ENCODE results near the gene ZNF580. TPM values are rescaled to one million over a fixed set of nuclear protein-coding genes. Genes with fewer than 3 reads are reported as not detected.
A peak's percentile ranks its signal among the peaks of the same experiment; 100 is the strongest.

Gene ZNF580
- total and polyA plus RNA-seq, 2 of the 13 experiments (the other 11 are each of a cell fraction or from before 2014, with no cell fraction given) = 4.4 to 6.0 TPM

DNA sequence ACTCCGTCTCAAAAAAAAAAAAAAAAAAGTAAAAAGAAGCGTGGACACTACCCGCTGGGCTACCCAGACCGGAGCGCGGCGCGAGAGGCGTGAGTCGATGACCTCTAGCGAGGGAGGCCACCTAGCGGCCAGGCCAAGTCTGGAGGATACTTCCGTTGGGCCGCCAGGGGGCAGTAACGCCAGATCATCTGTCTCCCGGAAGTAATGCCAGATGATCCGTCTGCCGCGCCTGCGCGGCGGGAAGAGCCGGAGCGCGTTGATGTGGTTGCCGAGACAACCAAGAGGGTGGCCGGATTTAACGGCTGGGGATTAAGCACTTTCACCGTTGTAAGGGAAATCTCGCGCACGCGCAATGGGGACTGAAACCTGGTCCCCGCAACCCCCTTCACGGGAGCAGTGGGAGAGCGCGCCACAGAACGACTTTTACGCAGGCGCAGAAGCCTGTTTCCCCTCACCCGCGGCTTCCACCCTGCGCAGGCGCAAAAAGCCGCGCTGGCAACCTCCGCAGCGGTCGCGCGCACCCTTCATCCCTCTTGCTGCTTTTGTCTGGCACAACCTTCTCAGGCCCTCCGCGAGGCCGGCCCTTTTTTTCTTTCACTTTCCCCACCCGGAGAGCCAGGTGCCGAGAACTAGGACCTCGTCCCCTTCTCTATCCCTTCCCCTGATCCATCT lies 13.0 kb downstream of the ZNF580 start (continued):
- TF ChIP-seq TBP (CRISPR knock-in tag; IDR thresholded peaks at IDR 0.05) (no peak), FOXA1 (IDR thresholded peaks at IDR 0.05) (no peak), FOXA1 (CRISPR knock-in tag; IDR thresholded peaks at IDR 0.05) (no peak), ZFP1 (CRISPR knock-in tag; IDR thresholded peaks at IDR 0.05) (0 out of 2 replicates have a peak, but pooled peaks have one; percentile 21), DPF2 (CRISPR knock-in tag; IDR thresholded peaks at IDR 0.05; ENCODE audit: borderline replicate concordance, low read depth) (no peak), NFATC3 (CRISPR knock-in tag; IDR thresholded peaks at IDR 0.05) (no peak), GATAD2A (CRISPR knock-in tag; IDR thresholded peaks at IDR 0.05) (peak; percentile 59), ZSCAN22 (CRISPR knock-in tag; IDR thresholded peaks at IDR 0.05) (no peak; the same call in 1 of the 2 replicates), MEIS2 (CRISPR knock-in tag; IDR thresholded peaks at IDR 0.05) (no peak; the same call in 1 of the 2 replicates), EEA1 (CRISPR knock-in tag; IDR thresholded peaks at IDR 0.05; ENCODE audit: borderline replicate concordance) (no peak), NAIF1 (CRISPR knock-in tag; IDR thresholded peaks at IDR 0.05; ENCODE audit: borderline replicate concordance) (no peak), ZNF724P (CRISPR knock-in tag; IDR thresholded peaks at IDR 0.05; ENCODE audit: borderline replicate concordance) (no peak), SALL2 (CRISPR knock-in tag; IDR thresholded peaks at IDR 0.05) (no peak), TSC22D2 (CRISPR knock-in tag; IDR thresholded peaks at IDR 0.05; ENCODE audit: borderline replicate concordance) (no peak), ERF (CRISPR knock-in tag; IDR thresholded peaks at IDR 0.05) (0 out of 2 replicates have a peak, but pooled peaks have one; percentile 22), ZNF441 (CRISPR knock-in tag; IDR thresholded peaks at IDR 0.05; ENCODE audit: borderline replicate concordance) (no peak), NKX3-1 (CRISPR knock-in tag; IDR thresholded peaks at IDR 0.05) (no peak), TAF15 (IDR thresholded peaks at IDR 0.05; ENCODE audit: low read depth, low read length, poor library complexity, severe bottlenecking) (no peak), NFKBIZ (CRISPR knock-in tag; IDR thresholded peaks at IDR 0.05) (no peak)
- TF ChIP-seq, protein P1, sequence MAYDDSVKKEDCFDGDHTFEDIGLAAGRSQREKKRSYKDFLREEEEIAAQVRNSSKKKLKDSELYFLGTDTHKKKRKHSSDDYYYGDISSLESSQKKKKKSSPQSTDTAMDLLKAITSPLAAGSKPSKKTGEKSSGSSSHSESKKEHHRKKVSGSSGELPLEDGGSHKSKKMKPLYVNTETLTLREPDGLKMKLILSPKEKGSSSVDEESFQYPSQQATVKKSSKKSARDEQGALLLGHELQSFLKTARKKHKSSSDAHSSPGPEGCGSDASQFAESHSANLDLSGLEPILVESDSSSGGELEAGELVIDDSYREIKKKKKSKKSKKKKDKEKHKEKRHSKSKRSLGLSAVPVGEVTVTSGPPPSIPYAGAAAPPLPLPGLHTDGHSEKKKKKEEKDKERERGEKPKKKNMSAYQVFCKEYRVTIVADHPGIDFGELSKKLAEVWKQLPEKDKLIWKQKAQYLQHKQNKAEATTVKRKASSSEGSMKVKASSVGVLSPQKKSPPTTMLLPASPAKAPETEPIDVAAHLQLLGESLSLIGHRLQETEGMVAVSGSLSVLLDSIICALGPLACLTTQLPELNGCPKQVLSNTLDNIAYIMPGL (CRISPR knock-in tag; IDR thresholded peaks at IDR 0.05; ENCODE audit: borderline replicate concordance in 1 of 2, low read depth in 1 of 2) = peak; percentile 96 to 98
- TF ChIP-seq, protein P2, sequence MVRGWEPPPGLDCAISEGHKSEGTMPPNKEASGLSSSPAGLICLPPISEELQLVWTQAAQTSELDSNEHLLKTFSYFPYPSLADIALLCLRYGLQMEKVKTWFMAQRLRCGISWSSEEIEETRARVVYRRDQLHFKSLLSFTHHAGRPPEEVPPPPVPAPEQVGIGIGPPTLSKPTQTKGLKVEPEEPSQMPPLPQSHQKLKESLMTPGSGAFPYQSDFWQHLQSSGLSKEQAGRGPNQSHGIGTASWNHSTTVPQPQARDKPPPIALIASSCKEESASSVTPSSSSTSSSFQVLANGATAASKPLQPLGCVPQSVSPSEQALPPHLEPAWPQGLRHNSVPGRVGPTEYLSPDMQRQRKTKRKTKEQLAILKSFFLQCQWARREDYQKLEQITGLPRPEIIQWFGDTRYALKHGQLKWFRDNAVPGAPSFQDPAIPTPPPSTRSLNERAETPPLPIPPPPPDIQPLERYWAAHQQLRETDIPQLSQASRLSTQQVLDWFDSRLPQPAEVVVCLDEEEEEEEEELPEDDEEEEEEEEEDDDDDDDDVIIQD (CRISPR knock-in tag; IDR thresholded peaks at IDR 0.05; ENCODE audit: low read depth) = no peak; the same call in 1 of the 2 replicates
- TF ChIP-seq, protein P3, sequence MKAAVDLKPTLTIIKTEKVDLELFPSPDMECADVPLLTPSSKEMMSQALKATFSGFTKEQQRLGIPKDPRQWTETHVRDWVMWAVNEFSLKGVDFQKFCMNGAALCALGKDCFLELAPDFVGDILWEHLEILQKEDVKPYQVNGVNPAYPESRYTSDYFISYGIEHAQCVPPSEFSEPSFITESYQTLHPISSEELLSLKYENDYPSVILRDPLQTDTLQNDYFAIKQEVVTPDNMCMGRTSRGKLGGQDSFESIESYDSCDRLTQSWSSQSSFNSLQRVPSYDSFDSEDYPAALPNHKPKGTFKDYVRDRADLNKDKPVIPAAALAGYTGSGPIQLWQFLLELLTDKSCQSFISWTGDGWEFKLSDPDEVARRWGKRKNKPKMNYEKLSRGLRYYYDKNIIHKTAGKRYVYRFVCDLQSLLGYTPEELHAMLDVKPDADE (CRISPR knock-in tag; IDR thresholded peaks at IDR 0.05) = no peak
- TF ChIP-seq, protein P4, sequence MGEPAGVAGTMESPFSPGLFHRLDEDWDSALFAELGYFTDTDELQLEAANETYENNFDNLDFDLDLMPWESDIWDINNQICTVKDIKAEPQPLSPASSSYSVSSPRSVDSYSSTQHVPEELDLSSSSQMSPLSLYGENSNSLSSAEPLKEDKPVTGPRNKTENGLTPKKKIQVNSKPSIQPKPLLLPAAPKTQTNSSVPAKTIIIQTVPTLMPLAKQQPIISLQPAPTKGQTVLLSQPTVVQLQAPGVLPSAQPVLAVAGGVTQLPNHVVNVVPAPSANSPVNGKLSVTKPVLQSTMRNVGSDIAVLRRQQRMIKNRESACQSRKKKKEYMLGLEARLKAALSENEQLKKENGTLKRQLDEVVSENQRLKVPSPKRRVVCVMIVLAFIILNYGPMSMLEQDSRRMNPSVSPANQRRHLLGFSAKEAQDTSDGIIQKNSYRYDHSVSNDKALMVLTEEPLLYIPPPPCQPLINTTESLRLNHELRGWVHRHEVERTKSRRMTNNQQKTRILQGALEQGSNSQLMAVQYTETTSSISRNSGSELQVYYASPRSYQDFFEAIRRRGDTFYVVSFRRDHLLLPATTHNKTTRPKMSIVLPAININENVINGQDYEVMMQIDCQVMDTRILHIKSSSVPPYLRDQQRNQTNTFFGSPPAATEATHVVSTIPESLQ (CRISPR knock-in tag; conservative IDR thresholded peaks at IDR 0.05) = 0 out of 2 replicates have a peak, but pooled peaks have one; percentile 38
